ENCODE data around the gene CDKN2B-AS1.
"Not testable (repeated sequence)": the region's sequence is repeated elsewhere in the genome, so short reads cannot be mapped to it uniquely, and the experiment has no call there.

CDKN2B-AS1 gene

GRCh38 chr9:22046243-22046885, 51.8 kb downstream of the CDKN2B-AS1 start:
- DNase-seq = no peak

- no peak for DNase-seq
Measured at GRCh38 chr9:22047596-22047995, 53.0 kb downstream of the CDKN2B-AS1 start.

- no peak for DNase-seq
Measured at GRCh38 chr9:22049411-22049810, 54.8 kb downstream of the CDKN2B-AS1 start.

- peak; percentile 21 for DNase-seq
Measured at GRCh38 chr9:22050924-22051323, 56.3 kb downstream of the CDKN2B-AS1 start.

GRCh38 chr9:22052376-22052945, 57.9 kb downstream of the CDKN2B-AS1 start:
- DNase-seq = peak; percentile 66

GRCh38 chr9:22053178-22053577, 58.6 kb downstream of the CDKN2B-AS1 start:
- DNase-seq = no peak

GRCh38 chr9:22054076-22054475, 59.5 kb downstream of the CDKN2B-AS1 start:
- DNase-seq = no peak

- DNase-seq = no peak
Measured at GRCh38 chr9:22054529-22054928, 59.9 kb downstream of the CDKN2B-AS1 start.

- no peak for DNase-seq
Measured at GRCh38 chr9:22055090-22055489, 60.5 kb downstream of the CDKN2B-AS1 start.

- no peak for DNase-seq
Measured at GRCh38 chr9:22056402-22056801, 61.8 kb downstream of the CDKN2B-AS1 start.

- DNase-seq = not testable (repeated sequence)
Measured at GRCh38 chr9:22057972-22058371, 63.4 kb downstream of the CDKN2B-AS1 start.

- DNase-seq = no peak
Measured at GRCh38 chr9:22060831-22061383, 66.3 kb downstream of the CDKN2B-AS1 start.

- no peak for DNase-seq
Measured at GRCh38 chr9:22064957-22065356, 70.4 kb downstream of the CDKN2B-AS1 start.

GRCh38 chr9:22065431-22066200, 71.0 kb downstream of the CDKN2B-AS1 start:
- no peak for DNase-seq

- no peak for DNase-seq
Measured at GRCh38 chr9:22067196-22067595, 72.6 kb downstream of the CDKN2B-AS1 start.

- no peak for DNase-seq
Measured at GRCh38 chr9:22068369-22068768, 73.8 kb downstream of the CDKN2B-AS1 start.

GRCh38 chr9:22073349-22073748, 78.8 kb downstream of the CDKN2B-AS1 start:
- peak; percentile 15 for DNase-seq

GRCh38 chr9:22078081-22078480, 83.5 kb downstream of the CDKN2B-AS1 start:
- no peak for DNase-seq

- DNase-seq = peak; percentile 93
Measured at GRCh38 chr9:22079873-22080341, 85.3 kb downstream of the CDKN2B-AS1 start.

GRCh38 chr9:22084336-22085035, 89.9 kb downstream of the CDKN2B-AS1 start:
- no peak for DNase-seq

GRCh38 chr9:22088053-22088716, 93.6 kb downstream of the CDKN2B-AS1 start:
- no peak for DNase-seq

GRCh38 chr9:22088717-22089061, 94.1 kb downstream of the CDKN2B-AS1 start:
- DNase-seq = no peak

GRCh38 chr9:22097707-22098106, 103.1 kb downstream of the CDKN2B-AS1 start:
- peak; percentile 66 for DNase-seq
